Esophagus muscularis mucosa (tissue), 3 donors: ENCODE measurements around the gene CHAC2.

Experiments used
- POLR2A ChIP-seq: fragments of 450-650 bp; IDR thresholded peaks from one replicate; pipeline ENCODE4 v1.6.1; 2017; ENCODE audit warnings: antibody characterized with exemption, moderate library complexity, mild to moderate bottlenecking, low read depth
- POLR2AphosphoS5 ChIP-seq, 2 donors: sonication (generic); formaldehyde crosslinking; IDR thresholded peaks; one replicate each; pipeline ENCODE4 v1.6.1; 2017; ENCODE audit warnings: antibody characterized with exemption in 2 of 2
- TF ChIP-seq, protein P1 (sequence below), 3 experiments: fragments of 200-600 bp in 2 of 3; fragments of 450-650 bp in 1 of 3; sonication (generic) in 2 of 3; IDR thresholded peaks; one replicate each; pipeline ENCODE4 v1.5.1; 2017 to 2019; ENCODE audit warnings: antibody characterized with exemption in 3 of 3, mild to moderate bottlenecking in 2 of 3, moderate library complexity in 1 of 3

DNA sequence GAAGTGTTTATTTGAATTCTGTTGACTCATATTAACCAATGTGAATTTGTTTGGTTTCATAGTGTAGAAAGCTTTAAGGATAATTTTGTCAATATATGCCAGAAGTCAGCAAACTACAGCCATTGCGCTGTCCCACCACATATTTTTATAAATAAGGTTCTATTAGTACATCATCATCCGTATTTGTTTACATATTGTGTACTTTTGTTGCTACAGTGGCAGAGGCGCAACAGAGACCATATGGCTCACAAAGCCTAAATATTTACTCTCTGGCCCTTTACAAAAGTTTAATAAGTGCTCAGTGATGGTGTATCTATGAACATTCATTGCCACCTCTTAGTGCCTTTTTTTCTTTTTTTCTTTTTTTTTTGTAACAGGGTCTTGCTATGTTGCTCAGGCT, 25.7 kb downstream of the CHAC2 start:
- TF ChIP-seq POLR2AphosphoS5 (IDR thresholded peaks at IDR 0.05) (no peak), POLR2A (no peak)
- TF ChIP-seq, protein P1, sequence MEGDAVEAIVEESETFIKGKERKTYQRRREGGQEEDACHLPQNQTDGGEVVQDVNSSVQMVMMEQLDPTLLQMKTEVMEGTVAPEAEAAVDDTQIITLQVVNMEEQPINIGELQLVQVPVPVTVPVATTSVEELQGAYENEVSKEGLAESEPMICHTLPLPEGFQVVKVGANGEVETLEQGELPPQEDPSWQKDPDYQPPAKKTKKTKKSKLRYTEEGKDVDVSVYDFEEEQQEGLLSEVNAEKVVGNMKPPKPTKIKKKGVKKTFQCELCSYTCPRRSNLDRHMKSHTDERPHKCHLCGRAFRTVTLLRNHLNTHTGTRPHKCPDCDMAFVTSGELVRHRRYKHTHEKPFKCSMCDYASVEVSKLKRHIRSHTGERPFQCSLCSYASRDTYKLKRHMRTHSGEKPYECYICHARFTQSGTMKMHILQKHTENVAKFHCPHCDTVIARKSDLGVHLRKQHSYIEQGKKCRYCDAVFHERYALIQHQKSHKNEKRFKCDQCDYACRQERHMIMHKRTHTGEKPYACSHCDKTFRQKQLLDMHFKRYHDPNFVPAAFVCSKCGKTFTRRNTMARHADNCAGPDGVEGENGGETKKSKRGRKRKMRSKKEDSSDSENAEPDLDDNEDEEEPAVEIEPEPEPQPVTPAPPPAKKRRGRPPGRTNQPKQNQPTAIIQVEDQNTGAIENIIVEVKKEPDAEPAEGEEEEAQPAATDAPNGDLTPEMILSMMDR (IDR thresholded peaks at IDR 0.05): no peak
